Gastroesophageal sphincter (tissue), 4 donors: ENCODE results near the gene NCKAP5. TPM values are rescaled to one million over a fixed set of nuclear protein-coding genes. Genes with fewer than 3 reads are reported as not detected.

Experiments used
- ATAC-seq: fragments of 150-250 bp; one replicate; pipeline ENCODE4 v1.9.1; 2016; ENCODE audit warnings: mild to moderate bottlenecking, moderate library complexity
- H3K27ac ChIP-seq, 4 donors: fragments of 200-600 bp; sonication (generic) in 3 of 4; 1 replicate in 3 of 4; 2 replicates in 1 of 4; pipeline ENCODE4 v1.5.1; 2016 to 2019
- H3K27me3 ChIP-seq: fragments of 200-600 bp; sonication (generic); one replicate; pipeline ENCODE4 v1.5.1; 2019
- H3K36me3 ChIP-seq, 2 donors: fragments of 200-600 bp; sonication (generic); one replicate each; pipeline ENCODE4 v1.5.1; 2019; ENCODE audit warnings: control low read depth in 1 of 2
- H3K4me1 ChIP-seq, 3 donors: fragments of 200-600 bp; sonication (generic); 1 replicate in 2 of 3; 2 replicates in 1 of 3; pipeline ENCODE4 v1.5.1; 2016 to 2019; ENCODE audit warnings: control low read depth in 2 of 3
- H3K4me3 ChIP-seq, 2 donors: fragments of 200-600 bp; sonication (generic); one replicate each; pipeline ENCODE4 v1.5.1; 2019; ENCODE audit warnings: mild to moderate bottlenecking in 1 of 2, moderate library complexity in 1 of 2
- H3K9me3 ChIP-seq, 3 donors: fragments of 200-600 bp; sonication (generic); one replicate each; pipeline ENCODE4 v1.5.1; 2017 to 2019; ENCODE audit warnings: control low read depth in 2 of 3
- CTCF ChIP-seq, 4 experiments: fragments of 200-600 bp in 2 of 4; fragments of 450-650 bp in 2 of 4; sonication (generic) in 1 of 4; IDR thresholded peaks; one replicate each; pipeline ENCODE4 v1.5.1; 2017 to 2019; ENCODE audit warnings: antibody characterized with exemption in 4 of 4, mild to moderate bottlenecking in 2 of 4, moderate library complexity in 2 of 4
- EP300 ChIP-seq: sonication (generic); formaldehyde crosslinking; IDR thresholded peaks from one replicate; pipeline ENCODE4 v1.6.1; 2017; ENCODE audit warnings: antibody characterized with exemption, mild to moderate bottlenecking
- POLR2A ChIP-seq, 2 donors: fragments of 450-650 bp; IDR thresholded peaks; one replicate each; pipeline ENCODE4 v1.6.1; 2017; ENCODE audit warnings: antibody characterized with exemption in 2 of 2, mild to moderate bottlenecking in 2 of 2, moderate library complexity in 1 of 2
- POLR2AphosphoS5 ChIP-seq: sonication (generic); formaldehyde crosslinking; IDR thresholded peaks from one replicate; pipeline ENCODE4 v1.6.1; 2017; ENCODE audit warnings: antibody characterized with exemption
- WGBS, 2 donors: methylation state at CpG; one replicate each; pipeline ENCODE4 v1.1.5; 2018; ENCODE audit warnings: low coverage in 1 of 2; 5-methylcytosine and 5-hydroxymethylcytosine counted together
- total RNA-seq, 4 donors: library from RNA; depleted of rRNA; stranded (reverse); fragments of >200 nt; gene quantifications; one replicate each; pipeline ENCODE4 v1.1.0, GENCODE V29; 2016

NCKAP5 gene
- total RNA-seq, 4 donors from 2014 or later, result 0.16 to 0.57 (median 0.33) TPM

- Histone ChIP-seq H3K27ac (no peak overlapping the region), H3K4me1 (no peaks in the 10 kb centered on the region), H3K4me3 (no peak overlapping the region), H3K9me3 (no peaks in the 10 kb centered on the region), H3K27me3 (peaks cover 10% of the 10 kb centered on the region), H3K36me3 (no peaks in the 10 kb centered on the region)
- ATAC-seq, result no peak
- TF ChIP-seq POLR2AphosphoS5 (no peak), EP300 (no peak)
- WGBS, 2 donors, result 68 to 100% methylated on average over 1 to 3 of the region's 3 CpGs
Observed at GRCh38 chr2:132680544-132680943, 887.7 kb downstream of the NCKAP5 start.

- no peak for ATAC-seq
- TF ChIP-seq CTCF (IDR thresholded peaks at IDR 0.05), result no peak
- no peak for TF ChIP-seq EP300
- no peak for TF ChIP-seq POLR2AphosphoS5
- no peak for TF ChIP-seq POLR2A (IDR thresholded peaks at IDR 0.05)
- Histone ChIP-seq H3K27me3 (peaks cover 16% of the 10 kb centered on the region), H3K4me1 (no peaks in the 10 kb centered on the region), H3K36me3 (no peaks in the 10 kb centered on the region), H3K27ac (no peak overlapping the region), H3K9me3 (no peaks in the 10 kb centered on the region), H3K4me3 (no peak overlapping the region)
- WGBS, 2 donors, result 92% methylated on average over 2 of the region's 2 CpGs; no CpG with 5 or more reads in 1 of the 2 donors
Observed at GRCh38 chr2:132678483-132678882, 889.8 kb downstream of the NCKAP5 start.

GRCh38 chr2:132677661-132678060, 890.6 kb downstream of the NCKAP5 start:
- H3K36me3 ChIP-seq, result no peaks in the 10 kb centered on the region
- peaks cover 18% of the 10 kb centered on the region for H3K27me3 ChIP-seq
- 83 to 96% methylated on average over 5 of the region's 5 CpGs for WGBS, 2 donors
- ATAC-seq, result no peak
- no peak for TF ChIP-seq POLR2A (IDR thresholded peaks at IDR 0.05)
- TF ChIP-seq EP300, result no peak
- TF ChIP-seq CTCF (IDR thresholded peaks at IDR 0.05), result no peak
- no peak for TF ChIP-seq POLR2AphosphoS5
- H3K27ac ChIP-seq, result no peak overlapping the region
- no peak overlapping the region for H3K4me3 ChIP-seq
- H3K9me3 ChIP-seq, result no peaks in the 10 kb centered on the region
- no peaks in the 10 kb centered on the region for H3K4me1 ChIP-seq

- Histone ChIP-seq H3K36me3 (no peaks in the 10 kb centered on the region), H3K4me1 (no peaks in the 10 kb centered on the region), H3K9me3 (no peaks in the 10 kb centered on the region), H3K4me3 (no peak overlapping the region), H3K27me3 (peaks cover 21% of the 10 kb centered on the region), H3K27ac (no peak overlapping the region)
- 71 to 75% methylated on average over 2 of the region's 2 CpGs for WGBS, 2 donors
- TF ChIP-seq POLR2AphosphoS5, result no peak
- no peak for TF ChIP-seq EP300
- no peak for TF ChIP-seq CTCF (IDR thresholded peaks at IDR 0.05)
- no peak for TF ChIP-seq POLR2A (IDR thresholded peaks at IDR 0.05)
- no peak for ATAC-seq
Observed at GRCh38 chr2:132676999-132677398, 891.3 kb downstream of the NCKAP5 start.

GRCh38 chr2:132671151-132671835, 897.0 kb downstream of the NCKAP5 start:
- Histone ChIP-seq H3K27ac (no peak overlapping the region), H3K36me3 (no peaks in the 10 kb centered on the region), H3K4me1 (peaks cover 0 to 35% (median 25%) of the 10 kb centered on the region in 3 donors), H3K4me3 (peak overlapping the region in 1 of 2 donors; percentile 56), H3K27me3 (peaks cover 57% of the 10 kb centered on the region), H3K9me3 (no peaks in the 10 kb centered on the region)
- no peak for TF ChIP-seq POLR2A (IDR thresholded peaks at IDR 0.05)
- TF ChIP-seq CTCF (IDR thresholded peaks at IDR 0.05), result no peak
- no peak for TF ChIP-seq POLR2AphosphoS5
- TF ChIP-seq EP300, result no peak
- no peak for ATAC-seq
- WGBS, 2 donors, result 13 to 30% methylated on average over 7 to 18 of the region's 23 CpGs
